ENCODE results near the gene ATP6V1F.

- no peak for TF ChIP-seq ZNF274 (IDR thresholded peaks at IDR 0.05; ENCODE audit: low read depth, low read length)
- TF ChIP-seq YY1 (IDR thresholded peaks at IDR 0.05; ENCODE audit: insufficient read depth, insufficient read length) = no peak
Measured at GRCh38 chr7:128821724-128822123, 40.9 kb upstream of the ATP6V1F start.
